Caco-2 (cell line): ENCODE measurements around the gene TAX1BP1. TPM values are rescaled to one million over a fixed set of nuclear protein-coding genes. Genes with fewer than 3 reads are reported as not detected.
A peak's percentile ranks its signal among the peaks of the same experiment; 100 is the strongest.

Experiments used
- BruUV-seq: library from RNA; stranded (reverse); fragments of 400-500 nt; replicated peaks from 2 replicates; lab custom pipeline; 2021; lab: Mats Ljungman, UMichigan
- CTCF ChIA-PET: fragments of 300-600 bp; sonication (Branson Sonifier 250); formaldehyde crosslinking; loops from one replicate; lab custom pipeline; 2022; ENCODE audit warnings: antibody characterized with exemption; lab: Charles Lee
- POLR2A ChIA-PET: fragments of 300-600 bp; sonication (Branson Sonifier 250); formaldehyde crosslinking; loops from one replicate; lab custom pipeline; 2022; ENCODE audit warnings: antibody characterized with exemption; lab: Charles Lee
- DNase-seq, 2 experiments: peaks; one replicate each; pipeline versions ENCODE4 v3.0.0 to v3.0.0-alpha.2; 2020 to 2022
- H3K27me3 ChIP-seq: replicated peaks from 2 replicates; pipeline ENCODE4 v1.6.0; 2011; ENCODE audit warnings: low read length; ENCODE audit not compliant: control insufficient read depth, insufficient read depth
- H3K36me3 ChIP-seq: 2 replicates; pipeline ENCODE4 v1.5.1; 2011; ENCODE audit warnings: low read length; ENCODE audit not compliant: control insufficient read depth, insufficient read depth
- H3K4me1 ChIP-seq: fragments of 250-450 bp; sonication (Bioruptor Pico); 2 replicates; pipeline ENCODE4 v1.5.1; 2020; ENCODE audit warnings: mild to moderate bottlenecking
- H3K4me3 ChIP-seq: 2 replicates; pipeline ENCODE4 v1.5.1; 2011; ENCODE audit warnings: low read depth, mild to moderate bottlenecking, control low read depth, low read length
- H3K9me3 ChIP-seq: fragments of 250-450 bp; sonication (Bioruptor Pico); 2 replicates; pipeline ENCODE4 v1.5.1; 2020; ENCODE audit warnings: mild to moderate bottlenecking, moderate library complexity
- H3K27ac Mint-ChIP-seq: one replicate; pipeline ENCODE4 v1.8.0; 2022; ENCODE audit warnings: mixed read lengths; ENCODE audit not compliant: unreplicated experiment
- H3K27me3 Mint-ChIP-seq: one replicate; pipeline ENCODE4 v1.8.0; 2022; ENCODE audit warnings: mixed read lengths; ENCODE audit not compliant: insufficient read depth, unreplicated experiment
- H3K36me3 Mint-ChIP-seq: one replicate; pipeline ENCODE4 v1.8.0; 2022; ENCODE audit warnings: mild to moderate bottlenecking, mixed read lengths; ENCODE audit not compliant: insufficient read depth, unreplicated experiment
- H3K4me1 Mint-ChIP-seq: one replicate; pipeline ENCODE4 v1.8.0; 2022; ENCODE audit warnings: low read depth, mixed read lengths; ENCODE audit not compliant: unreplicated experiment
- H3K4me3 Mint-ChIP-seq: one replicate; pipeline ENCODE4 v1.8.0; 2022; ENCODE audit warnings: mild to moderate bottlenecking, moderate library complexity, mixed read lengths; ENCODE audit not compliant: unreplicated experiment
- H3K9me3 Mint-ChIP-seq: one replicate; pipeline ENCODE4 v1.8.0; 2022; ENCODE audit warnings: mixed read lengths; ENCODE audit not compliant: unreplicated experiment
- intact Hi-C: fragments of 100-400 bp; cut with micrococcal nuclease; formaldehyde crosslinking; loops from one replicate; pipeline ENCODE4 v1.10.0; 2022; ENCODE audit not compliant: unreplicated experiment
- total RNA-seq: library from RNA; stranded (reverse); gene quantifications from 2 replicates; pipeline ENCODE4 v1.2.3, GENCODE V29; 2022
- TF ChIP-seq, protein P1 (sequence below), 2 experiments: fragments of 200-600 bp in 1 of 2; IDR thresholded peaks; 1 replicate in 1 of 2; 2 replicates in 1 of 2; pipeline versions ENCODE4 v1.5.1 to v1.8.0; 2011 to 2022; ENCODE audit warnings: antibody characterized with exemption in 1 of 2, control low read depth in 1 of 2, inconsistent platforms in 1 of 2, low read depth in 1 of 2, low read length in 1 of 2, mild to moderate bottlenecking in 1 of 2, moderate library complexity in 1 of 2; ENCODE audit not compliant: insufficient read depth in 1 of 2, severe bottlenecking in 1 of 2, unreplicated experiment in 1 of 2

Gene TAX1BP1
- total RNA-seq, 1 experiment from 2014 or later: 96.8 TPM

DNA sequence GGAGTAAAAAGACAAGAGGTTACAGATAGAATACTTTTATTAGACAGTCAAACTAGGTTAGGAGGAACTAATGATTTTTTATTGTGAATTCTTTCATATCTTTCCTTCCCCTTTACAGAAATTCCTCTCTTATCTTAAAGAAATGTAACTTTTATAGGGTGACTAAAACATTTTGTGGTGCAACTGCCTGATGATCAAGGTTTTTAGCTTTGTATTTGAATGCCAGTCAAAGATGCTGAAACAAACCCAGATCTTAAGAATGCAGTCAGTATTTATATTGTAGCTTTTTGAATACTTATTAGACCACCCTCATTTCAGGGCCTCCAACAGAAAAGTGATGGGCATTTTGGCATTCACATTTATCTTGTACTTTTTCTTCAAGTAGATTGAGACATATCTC lies 27.4 kb downstream of the TAX1BP1 start:
- Mint-ChIP-seq H3K4me3 (no peak overlapping the region), H3K27me3 (no peaks in the 10 kb centered on the region), H3K9me3 (no peaks in the 10 kb centered on the region), H3K36me3 (peaks cover 26% of the 10 kb centered on the region), H3K27ac (no peak overlapping the region), H3K4me1 (peaks cover 8% of the 10 kb centered on the region)
- TF ChIP-seq, protein P1, sequence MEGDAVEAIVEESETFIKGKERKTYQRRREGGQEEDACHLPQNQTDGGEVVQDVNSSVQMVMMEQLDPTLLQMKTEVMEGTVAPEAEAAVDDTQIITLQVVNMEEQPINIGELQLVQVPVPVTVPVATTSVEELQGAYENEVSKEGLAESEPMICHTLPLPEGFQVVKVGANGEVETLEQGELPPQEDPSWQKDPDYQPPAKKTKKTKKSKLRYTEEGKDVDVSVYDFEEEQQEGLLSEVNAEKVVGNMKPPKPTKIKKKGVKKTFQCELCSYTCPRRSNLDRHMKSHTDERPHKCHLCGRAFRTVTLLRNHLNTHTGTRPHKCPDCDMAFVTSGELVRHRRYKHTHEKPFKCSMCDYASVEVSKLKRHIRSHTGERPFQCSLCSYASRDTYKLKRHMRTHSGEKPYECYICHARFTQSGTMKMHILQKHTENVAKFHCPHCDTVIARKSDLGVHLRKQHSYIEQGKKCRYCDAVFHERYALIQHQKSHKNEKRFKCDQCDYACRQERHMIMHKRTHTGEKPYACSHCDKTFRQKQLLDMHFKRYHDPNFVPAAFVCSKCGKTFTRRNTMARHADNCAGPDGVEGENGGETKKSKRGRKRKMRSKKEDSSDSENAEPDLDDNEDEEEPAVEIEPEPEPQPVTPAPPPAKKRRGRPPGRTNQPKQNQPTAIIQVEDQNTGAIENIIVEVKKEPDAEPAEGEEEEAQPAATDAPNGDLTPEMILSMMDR (IDR thresholded peaks at IDR 0.05; ENCODE audit: insufficient read depth in 1 of 2, low read depth in 1 of 2, low read length in 1 of 2, severe bottlenecking in 1 of 2, unreplicated experiment in 1 of 2): no peak
- ChIA-PET POLR2A (no interaction called here), CTCF (no interaction called here)
- no peak for DNase-seq
- intact Hi-C loops: no loop called here
- Histone ChIP-seq H3K4me1 (peaks cover 8% of the 10 kb centered on the region; the same call in 1 of the 2 replicates), H3K4me3 (no peak overlapping the region), H3K27me3 (no peaks in the 10 kb centered on the region), H3K9me3 (no peaks in the 10 kb centered on the region), H3K36me3 (no peaks in the 10 kb centered on the region)
- no TSS peak for BruUV-seq

DNA sequence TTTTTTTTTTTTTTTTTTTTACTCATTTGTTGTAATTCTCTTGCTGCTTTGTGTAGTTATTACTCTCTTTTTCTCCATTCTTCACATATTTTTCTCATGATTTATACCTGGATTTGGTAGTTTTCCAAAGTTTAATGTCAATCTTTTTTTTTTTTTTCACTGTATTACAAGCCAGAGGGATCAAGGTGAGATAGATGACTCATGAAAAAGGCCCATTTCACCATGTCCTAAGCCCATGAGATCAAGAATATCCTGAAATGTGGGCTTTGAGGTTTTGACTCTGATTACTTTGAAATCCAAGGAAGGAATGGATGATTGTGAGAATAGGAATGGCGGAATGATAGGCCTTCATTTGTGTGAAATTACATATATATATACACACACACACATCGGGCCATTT lies 31.1 kb downstream of the TAX1BP1 start:
- TF ChIP-seq, protein P1 (IDR thresholded peaks at IDR 0.05; ENCODE audit: insufficient read depth in 1 of 2, low read depth in 1 of 2, low read length in 1 of 2, severe bottlenecking in 1 of 2, unreplicated experiment in 1 of 2): no peak
- H3K36me3 Mint-ChIP-seq: peaks cover 16% of the 10 kb centered on the region
- H3K4me3 ChIP-seq: no peak overlapping the region
- no peaks in the 10 kb centered on the region for H3K9me3 Mint-ChIP-seq
- intact Hi-C loops: no loop called here
- DNase-seq: no peak
- ChIA-PET POLR2A (no interaction called here), CTCF (no interaction called here)
- H3K27me3 Mint-ChIP-seq: no peaks in the 10 kb centered on the region
- no peaks in the 10 kb centered on the region for H3K4me1 ChIP-seq
- H3K27me3 ChIP-seq: no peaks in the 10 kb centered on the region; the same call in 1 of the 2 replicates
- no TSS peak for BruUV-seq
- H3K36me3 ChIP-seq: no peaks in the 10 kb centered on the region; the same call in 1 of the 2 replicates
- no peak overlapping the region for H3K27ac Mint-ChIP-seq
- H3K9me3 ChIP-seq: no peaks in the 10 kb centered on the region
- no peak overlapping the region for H3K4me3 Mint-ChIP-seq
- no peaks in the 10 kb centered on the region for H3K4me1 Mint-ChIP-seq

DNA sequence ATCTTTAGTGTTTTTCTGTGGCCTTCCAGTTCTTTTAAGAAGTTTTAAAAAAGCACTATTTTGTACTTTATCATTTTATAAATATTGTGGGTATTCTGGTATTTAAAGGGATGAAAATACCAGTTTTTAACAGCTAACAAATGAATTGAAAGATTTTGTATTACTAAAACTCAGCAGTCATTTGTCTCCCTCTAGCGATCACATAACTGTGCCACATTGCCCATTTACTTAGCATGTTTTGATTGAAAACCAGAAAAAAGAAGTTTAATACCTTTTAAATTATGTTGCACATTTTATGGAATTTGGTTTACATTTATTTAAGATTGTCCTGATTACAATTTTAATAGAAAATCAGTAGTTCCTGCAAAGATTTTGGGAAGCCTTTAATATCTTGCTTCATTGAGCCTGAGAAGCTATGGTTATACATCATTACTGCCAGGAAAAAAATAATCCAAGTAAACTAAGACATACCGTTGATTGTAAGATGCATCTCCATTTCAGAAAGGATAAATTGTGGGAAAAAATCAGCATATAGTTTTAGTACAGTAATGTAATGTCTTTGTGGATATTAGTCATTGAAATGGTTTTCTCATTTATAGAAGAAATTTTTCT lies 34.9 kb downstream of the TAX1BP1 start:
- TF ChIP-seq, protein P1 (IDR thresholded peaks at IDR 0.05; ENCODE audit: insufficient read depth in 1 of 2, low read depth in 1 of 2, low read length in 1 of 2, severe bottlenecking in 1 of 2, unreplicated experiment in 1 of 2): peak; percentile 71 to 75
- ChIA-PET POLR2A (interaction anchor here (0.5 kb wide), 1 partner anchor 36 kb away, joined by 4 read pairs; no protein-coding TSS in a partner anchor), CTCF (interaction anchor here (0.6 to 2.6 kb wide), 10 partner anchors 29 to 576 kb away, joined by 3 to 30 read pairs (median 3); partner anchors contain the start of gene HIBADH)
- BruUV-seq: no TSS peak
- no peak overlapping the region for H3K4me3 ChIP-seq
- Mint-ChIP-seq H3K27ac (no peak overlapping the region), H3K27me3 (no peaks in the 10 kb centered on the region), H3K4me1 (no peaks in the 10 kb centered on the region), H3K36me3 (peaks cover 10% of the 10 kb centered on the region), H3K9me3 (no peaks in the 10 kb centered on the region), H3K4me3 (no peak overlapping the region)
- no peaks in the 10 kb centered on the region for H3K4me1 ChIP-seq
- DNase-seq: no peak
- H3K9me3 ChIP-seq: no peaks in the 10 kb centered on the region
- H3K27me3 ChIP-seq: no peaks in the 10 kb centered on the region; the same call in 1 of the 2 replicates
- intact Hi-C loops: loop anchor here (1.0 kb wide), 2 partner anchors 30 to 86 kb away; no protein-coding TSS in a partner anchor
- no peaks in the 10 kb centered on the region; the same call in 1 of the 2 replicates for H3K36me3 ChIP-seq
